SK-N-MC (cell line): ENCODE results near the gene TRIM47.

Source experiments
- EZH2 ChIP-seq: fragments of 200-600 bp; sonication (generic); IDR thresholded peaks from one replicate; pipeline ENCODE4 v1.6.1; 2017; ENCODE audit warnings: antibody characterized with exemption
- FOXP2 ChIP-seq: optimal IDR thresholded peaks from 2 replicates; pipeline ENCODE3; 2011; ENCODE audit warnings: mild to moderate bottlenecking, moderate library complexity; ENCODE audit not compliant: insufficient read depth; ENCODE audit errors: extremely low read length, control extremely low read depth
- POLR2AphosphoS5 ChIP-seq: IDR thresholded peaks from 2 replicates; pipeline ENCODE4 v1.6.1; 2012; ENCODE audit warnings: mild to moderate bottlenecking, low read depth, low read length, borderline replicate concordance

- TF ChIP-seq EZH2 (no peak), POLR2AphosphoS5 (peak; percentile 90), FOXP2 (no peak)
Measured at GRCh38 chr17:75896415-75897159, 18.2 kb upstream of the TRIM47 start, which contains the start of gene TRIM65.
